HG02610 (cell line): ENCODE results near the gene SUGCT.
"Not testable (repeated sequence)": the region's sequence is repeated elsewhere in the genome, so short reads cannot be mapped to it uniquely, and the experiment has no call there.

Experiments
- ATAC-seq: cut with Tn5 transposase; IDR thresholded peaks from one replicate; pipeline ENCODE4 v1.9.1; 2021; ENCODE audit warnings: mild to moderate bottlenecking, moderate library complexity; ENCODE audit not compliant: unreplicated experiment

The SUGCT gene

DNA sequence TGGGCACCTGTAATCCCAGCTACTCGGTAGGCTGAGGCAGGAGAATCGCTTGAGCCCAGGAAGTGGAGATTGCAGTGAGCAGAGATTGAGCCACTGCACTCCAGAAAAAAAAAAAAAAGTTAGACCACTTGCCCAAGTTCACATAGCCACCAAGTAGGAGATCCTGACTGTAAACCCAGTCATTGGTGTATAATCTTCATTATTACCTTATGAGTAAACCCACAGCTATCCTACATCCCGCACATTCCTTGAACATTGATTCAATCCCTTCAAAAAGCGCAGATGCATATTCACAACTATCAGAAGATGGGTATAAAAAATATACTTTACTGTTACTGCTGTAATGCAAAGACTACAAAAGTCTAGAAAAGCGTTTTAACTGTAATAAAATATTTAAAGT, 512.9 kb downstream of the SUGCT start:
- no peak for ATAC-seq

DNA sequence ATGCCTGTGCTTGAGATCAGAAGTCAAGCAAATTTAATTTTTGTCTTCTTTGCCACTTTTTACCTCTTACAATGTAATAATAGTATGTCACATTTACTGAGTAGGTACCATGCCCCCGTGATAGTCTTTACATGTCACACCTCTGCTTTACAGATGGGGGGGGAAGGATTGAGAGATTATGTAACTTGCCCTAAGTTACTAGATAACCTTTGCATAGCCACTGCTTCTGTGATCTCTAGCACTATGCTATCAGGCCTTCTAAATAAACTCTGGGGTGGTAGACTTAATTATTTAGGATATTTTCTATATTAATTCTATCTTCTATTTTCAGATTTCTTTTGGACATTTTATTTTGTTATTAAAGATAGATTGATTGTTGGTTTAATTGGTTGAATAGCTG, 514.4 kb downstream of the SUGCT start:
- ATAC-seq, result no peak

DNA sequence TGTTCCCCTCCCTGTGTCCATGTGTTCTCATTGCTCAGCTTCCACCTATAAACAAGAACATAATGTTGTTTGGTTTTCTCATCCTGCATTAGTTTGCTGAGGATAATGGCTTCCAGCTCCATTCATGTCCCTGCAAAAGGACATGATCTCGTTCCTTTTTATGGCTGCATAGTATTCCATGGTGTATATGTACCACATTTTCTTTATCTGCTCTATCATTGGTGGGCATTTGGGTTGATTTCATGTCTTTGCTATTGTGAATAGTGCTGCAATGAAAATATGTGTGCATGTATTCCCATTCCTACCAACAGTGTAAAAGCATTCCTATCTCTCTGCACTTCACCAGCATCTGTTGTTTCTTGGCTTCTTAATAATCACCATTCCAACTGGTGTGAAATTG, 516.1 kb downstream of the SUGCT start:
- not testable (repeated sequence) for ATAC-seq

DNA sequence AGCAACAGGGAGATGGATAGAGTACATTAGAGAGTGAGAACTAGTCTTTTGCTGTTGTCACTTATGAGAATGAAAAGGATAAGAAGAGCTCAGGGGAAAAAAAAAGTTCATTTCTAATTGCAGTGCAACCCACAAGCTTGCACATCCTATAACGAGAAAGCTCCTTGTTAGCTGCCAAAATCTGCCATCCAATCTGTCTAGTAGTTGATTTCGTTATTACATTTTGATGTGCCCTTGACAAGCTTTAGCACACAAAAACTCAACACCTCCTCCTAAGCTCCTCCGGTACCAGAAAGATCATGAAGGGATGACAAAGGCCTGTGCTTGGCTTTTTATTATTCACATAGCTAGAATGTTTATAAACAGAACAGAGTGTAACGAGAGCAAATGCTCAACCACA, 519.4 kb downstream of the SUGCT start:
- no peak for ATAC-seq

DNA sequence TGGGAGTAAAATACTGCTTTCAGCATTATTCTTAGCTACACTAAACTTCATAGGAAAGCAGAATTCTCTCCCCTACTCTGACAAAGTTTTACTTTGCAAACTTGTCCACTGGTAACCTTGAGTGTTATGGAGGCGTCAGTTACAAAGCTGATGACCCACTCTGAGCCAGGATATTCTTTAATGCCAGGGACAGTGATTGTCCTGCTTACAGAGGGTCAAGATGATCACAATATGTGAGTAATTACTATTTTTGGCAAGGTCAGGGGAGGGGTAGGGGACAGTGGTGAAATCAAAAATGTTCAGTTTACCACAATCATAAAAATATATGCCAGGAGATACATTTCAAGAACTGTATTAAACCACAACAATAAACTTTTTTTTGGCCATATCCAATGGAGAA, 520.6 kb downstream of the SUGCT start:
- no peak for ATAC-seq

DNA sequence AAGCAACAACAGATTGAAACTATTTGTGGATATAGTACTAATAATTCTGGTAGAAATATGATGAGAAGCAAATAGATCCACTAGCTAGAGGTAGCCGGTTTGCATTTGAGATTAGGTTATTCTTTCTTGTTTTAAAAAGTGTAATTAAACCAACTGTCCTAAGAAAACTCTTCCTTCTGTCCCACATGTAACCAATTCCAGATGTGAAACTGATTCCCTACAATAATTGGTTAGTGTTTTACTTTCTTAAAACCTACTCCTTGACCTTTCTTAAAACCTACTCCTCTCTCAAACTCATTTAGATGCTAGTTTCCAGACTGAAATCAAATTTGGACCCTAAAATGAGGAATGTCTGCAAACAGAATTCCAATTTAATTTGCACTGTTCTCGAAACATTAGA, 521.5 kb downstream of the SUGCT start:
- ATAC-seq, result no peak

DNA sequence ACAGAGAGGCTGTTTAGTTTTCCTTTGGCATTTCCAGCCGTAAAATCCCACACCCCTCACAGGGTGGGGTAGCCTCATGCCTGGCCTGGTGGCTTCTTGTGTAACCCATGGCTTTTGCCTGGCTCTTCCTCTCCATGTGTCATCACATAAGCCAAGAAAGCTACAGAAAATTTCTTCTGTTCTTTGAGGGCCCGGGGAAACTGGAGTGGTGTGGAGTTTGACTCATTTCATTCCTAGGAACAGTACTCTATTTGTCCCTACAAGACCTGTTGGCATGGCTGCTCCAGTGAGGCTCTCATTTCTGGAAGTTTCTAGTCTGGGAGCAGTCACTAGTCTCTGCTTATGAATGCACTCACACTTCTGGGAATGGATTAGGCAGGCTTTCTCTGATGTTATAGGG, 523.9 kb downstream of the SUGCT start:
- no peak for ATAC-seq

DNA sequence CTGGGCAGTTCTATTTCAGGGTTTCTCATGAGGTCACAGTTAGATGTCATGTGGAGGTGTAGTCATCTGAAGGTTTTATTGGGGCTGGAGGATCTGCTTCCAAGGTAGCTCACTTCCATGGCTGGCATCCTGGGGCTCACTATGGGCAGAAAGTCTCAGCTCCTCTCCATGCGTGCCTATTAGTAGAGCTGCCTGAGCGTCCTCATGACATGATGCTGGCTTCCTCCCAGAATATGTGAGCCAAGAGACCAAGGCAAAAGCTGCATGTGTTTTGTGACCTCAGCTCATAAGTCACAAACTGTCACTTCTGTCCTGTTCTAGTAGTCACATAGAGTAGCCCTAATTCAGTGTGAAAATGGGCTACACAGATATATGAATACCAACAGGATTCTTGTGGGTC, 524.4 kb downstream of the SUGCT start:
- ATAC-seq, result no peak

DNA sequence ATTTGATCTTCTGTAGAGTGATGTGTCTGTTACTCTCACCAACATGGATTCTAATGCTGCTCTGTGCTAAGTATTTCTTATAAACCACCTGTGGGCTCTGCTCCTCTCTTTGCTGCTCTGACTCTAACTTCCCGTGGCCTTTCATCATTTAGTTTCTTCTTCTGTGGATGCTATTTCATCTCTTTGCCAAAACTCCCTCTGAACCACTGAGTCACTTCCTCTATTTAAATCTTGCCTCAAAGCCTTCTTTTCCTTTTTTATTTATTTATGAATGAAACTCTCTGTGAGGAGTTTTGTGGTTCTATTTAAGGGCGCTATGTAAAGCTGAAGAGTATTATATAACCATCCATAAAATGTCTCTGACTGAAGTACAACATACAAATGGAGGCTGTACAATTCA, 538.5 kb downstream of the SUGCT start:
- ATAC-seq, result no peak

DNA sequence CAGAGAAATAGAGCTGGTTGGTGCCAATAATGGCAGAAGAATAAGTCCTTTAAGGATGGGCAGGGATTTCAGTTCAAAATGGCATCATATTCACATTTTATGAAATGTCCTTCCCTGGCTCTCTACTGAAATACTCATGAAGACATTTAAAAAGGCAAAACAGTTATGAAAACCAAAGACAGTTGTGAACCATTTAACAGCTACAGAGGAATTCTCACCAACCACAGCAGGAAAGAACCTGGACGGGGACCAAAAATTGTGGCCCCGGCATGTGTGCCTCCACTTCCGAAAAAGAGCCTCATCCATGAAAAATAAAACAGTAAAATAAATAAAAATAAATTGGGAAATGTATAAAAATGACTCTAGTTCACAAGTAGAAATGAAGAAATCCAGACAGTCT, 539.5 kb downstream of the SUGCT start:
- ATAC-seq, result no peak

DNA sequence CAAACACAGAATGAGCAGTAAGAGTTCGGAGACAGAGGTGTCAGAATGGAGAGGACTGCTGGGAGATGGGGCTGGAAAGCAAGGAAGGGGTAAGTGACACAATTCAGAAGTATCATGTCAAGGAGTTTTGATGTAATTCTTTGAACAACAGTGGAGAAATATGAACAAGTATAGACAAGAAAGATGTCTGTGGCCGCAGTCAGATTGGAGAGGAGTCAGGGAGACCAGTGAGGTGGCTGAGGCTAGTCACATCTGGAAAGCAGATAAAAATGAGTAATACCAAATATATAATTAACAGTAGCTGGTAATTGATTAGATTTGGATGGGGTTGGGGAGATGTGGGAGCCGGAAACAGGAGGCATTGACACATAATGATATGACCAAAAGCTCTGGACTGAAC, 540.9 kb downstream of the SUGCT start:
- no peak for ATAC-seq

DNA sequence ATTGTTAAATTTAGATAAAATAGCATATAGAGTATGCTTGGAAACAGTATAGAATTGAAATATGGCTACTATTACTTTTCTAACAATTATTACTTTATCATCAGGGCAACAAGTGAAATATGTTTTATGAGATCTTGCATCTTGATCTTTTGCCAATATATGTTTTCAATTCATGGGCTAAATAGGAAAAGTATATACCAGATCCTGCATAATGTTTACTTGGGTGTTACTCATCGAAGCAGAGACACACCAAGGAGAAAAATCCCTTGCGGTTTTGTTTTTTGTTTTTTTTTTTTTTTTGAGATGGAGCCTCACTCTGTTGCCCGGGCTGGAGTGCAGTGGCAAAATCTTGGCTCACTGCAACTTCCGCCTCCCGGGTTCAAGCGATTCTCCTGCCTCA, 541.4 kb downstream of the SUGCT start:
- no peak for ATAC-seq

DNA sequence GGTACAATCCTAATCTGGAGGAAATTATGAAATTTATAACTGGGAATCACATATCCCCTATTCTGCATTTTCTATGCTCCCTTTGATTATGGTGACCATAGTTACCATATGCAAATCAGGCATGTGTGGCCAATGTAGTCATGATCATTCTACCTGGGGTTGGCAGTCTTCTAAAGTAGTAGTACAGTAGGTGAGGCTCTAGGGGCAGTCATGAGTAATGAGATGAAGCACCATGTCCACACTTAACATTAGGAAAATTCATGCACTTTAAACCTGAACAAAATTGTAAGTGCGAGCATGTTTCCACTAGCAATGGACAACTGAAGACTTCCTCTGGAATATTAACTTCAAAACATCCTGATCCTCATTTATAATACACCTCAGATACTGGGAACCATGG, 545.9 kb downstream of the SUGCT start:
- peak; percentile 86 for ATAC-seq

DNA sequence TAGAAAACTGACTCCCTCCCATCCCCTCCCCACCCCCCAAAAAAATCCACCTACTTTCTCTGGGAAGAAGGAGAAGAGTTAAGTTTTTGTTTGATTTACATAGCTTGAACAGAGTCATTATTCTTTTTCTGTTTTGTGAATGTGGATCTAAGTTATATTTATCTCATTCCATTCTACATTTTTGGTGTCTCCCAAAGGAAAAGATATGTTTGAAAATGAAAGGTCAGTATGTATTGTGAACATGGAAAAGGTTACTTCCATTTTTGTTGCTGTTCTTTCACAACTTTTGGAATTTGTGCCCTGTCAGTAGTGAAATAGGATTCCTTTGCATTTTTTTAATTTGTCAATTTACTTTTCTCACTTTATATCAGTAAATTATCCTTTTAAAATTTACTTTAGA, 547.9 kb downstream of the SUGCT start:
- no peak for ATAC-seq

DNA sequence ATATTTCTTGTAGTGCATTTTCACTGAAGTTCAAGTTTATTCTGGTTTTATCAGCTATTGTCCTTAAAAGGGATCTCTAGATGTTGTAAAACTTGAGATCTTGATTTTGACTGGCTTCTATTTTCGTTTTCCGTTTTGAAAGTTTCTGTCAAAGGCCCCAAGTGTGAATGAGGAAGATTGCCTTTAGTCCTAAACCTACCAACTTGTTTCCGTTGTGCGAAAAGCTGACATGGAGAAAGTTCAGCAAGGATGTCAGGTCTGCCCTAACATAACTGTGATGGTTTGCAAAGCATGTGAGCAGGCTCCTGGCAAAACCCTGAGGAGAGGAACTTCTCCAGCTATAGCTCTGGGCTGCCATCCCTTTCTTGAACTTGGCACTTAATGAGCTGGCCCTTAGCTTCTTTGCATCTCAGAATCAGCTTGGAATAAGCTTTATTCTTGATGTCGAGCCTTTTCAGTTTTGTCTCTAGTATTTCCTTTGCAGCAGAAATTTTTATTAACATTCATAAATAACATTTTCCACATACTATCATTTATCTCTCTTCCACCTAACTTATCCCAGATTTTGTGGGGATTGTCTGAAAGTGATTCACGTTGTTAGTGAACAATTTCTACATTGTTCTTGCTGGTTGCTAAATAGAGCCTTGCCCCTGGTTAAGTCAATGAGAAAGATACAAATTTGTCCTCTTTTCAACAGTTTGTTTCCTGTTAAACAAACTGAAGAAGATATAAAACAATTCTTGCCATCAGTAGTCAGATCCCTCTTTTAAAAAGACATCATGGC, 559.4 kb downstream of the SUGCT start:
- ATAC-seq, result no peak

DNA sequence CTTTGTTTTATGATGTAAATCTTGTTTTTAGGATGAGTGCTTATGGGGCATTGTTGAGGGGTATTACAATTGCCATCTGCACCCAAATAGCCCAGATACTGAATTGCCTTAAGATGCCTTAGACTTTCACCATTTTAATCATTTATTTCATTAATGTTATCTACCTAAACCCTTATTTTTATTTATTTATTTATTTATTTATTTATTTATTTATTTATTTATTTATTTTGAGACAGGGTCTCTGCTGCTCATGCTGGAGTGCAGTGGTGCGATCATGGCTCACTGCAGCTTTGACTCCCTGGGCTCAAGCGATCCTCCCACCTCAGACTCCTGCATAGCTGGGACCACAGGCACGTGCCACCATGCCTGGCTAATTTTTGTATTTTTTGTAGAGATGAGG, 560.2 kb downstream of the SUGCT start:
- no peak for ATAC-seq

DNA sequence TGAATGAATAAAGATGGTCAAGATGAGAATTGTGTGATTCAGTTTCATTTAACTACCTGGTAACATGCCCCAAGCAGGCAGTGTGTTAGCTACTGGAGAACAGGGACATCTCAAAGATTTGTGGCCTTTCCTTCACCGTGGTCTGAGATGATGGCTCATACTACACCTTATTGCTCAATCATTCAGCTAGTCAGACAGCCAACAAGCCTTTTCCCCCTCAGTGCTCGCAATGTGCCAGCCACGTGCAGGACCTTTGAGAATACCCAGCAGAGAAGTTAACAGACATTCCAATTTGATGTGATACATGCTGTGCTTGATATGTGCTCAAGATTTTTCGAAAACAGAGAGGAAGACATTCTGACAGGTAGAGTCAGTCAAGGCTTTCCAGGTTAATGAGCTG, 562.8 kb downstream of the SUGCT start:
- ATAC-seq, result no peak

DNA sequence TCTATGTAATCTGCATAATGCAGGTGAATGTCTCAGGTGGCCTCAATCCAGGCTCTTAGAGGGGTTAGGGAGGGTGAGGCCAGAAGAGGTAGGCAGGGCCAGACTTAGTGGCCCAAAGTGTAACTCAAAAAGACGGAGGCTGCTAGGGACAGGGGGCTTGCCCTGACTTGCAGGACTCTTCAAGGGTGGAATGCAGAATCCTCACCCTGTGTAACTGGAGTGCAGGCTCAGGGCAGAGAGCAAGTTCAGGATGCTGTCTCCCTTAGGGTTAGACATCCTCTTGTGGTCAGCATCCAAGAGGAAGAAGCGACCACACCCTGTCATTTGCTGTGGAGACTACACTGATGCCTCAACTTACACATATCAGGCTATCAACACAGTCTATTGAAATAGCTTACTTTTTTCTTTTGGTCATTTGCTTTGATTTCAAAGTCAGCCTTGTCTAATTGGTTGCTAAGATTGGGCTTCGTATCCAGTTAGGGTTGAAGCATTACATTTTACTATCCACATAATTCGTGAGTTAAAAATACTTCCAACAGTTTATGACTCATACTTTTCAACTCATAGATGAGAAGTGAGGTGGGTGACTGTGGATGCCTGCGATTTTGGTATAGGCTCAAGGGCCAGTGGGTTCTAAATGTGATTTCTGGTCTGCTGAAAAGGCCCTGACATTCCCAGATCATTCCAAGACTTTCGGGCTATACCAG, 563.6 kb downstream of the SUGCT start:
- ATAC-seq, result no peak

DNA sequence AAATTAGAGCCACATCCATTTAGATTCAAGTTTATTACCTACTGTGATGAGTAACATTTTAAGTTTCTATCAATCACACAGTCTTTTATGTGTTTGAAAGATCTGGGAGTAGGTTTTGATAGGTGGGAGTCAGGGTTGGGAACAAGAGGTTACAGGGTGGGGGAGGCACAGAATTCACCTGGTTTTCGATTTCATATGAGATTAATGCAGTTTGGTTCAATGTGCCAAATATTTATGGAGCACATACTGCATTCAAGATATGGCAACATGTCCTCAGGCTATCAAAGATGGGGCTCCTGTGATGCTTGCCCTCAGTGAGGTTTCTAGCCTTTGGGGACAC, 564.1 kb downstream of the SUGCT start:
- ATAC-seq, result no peak

DNA sequence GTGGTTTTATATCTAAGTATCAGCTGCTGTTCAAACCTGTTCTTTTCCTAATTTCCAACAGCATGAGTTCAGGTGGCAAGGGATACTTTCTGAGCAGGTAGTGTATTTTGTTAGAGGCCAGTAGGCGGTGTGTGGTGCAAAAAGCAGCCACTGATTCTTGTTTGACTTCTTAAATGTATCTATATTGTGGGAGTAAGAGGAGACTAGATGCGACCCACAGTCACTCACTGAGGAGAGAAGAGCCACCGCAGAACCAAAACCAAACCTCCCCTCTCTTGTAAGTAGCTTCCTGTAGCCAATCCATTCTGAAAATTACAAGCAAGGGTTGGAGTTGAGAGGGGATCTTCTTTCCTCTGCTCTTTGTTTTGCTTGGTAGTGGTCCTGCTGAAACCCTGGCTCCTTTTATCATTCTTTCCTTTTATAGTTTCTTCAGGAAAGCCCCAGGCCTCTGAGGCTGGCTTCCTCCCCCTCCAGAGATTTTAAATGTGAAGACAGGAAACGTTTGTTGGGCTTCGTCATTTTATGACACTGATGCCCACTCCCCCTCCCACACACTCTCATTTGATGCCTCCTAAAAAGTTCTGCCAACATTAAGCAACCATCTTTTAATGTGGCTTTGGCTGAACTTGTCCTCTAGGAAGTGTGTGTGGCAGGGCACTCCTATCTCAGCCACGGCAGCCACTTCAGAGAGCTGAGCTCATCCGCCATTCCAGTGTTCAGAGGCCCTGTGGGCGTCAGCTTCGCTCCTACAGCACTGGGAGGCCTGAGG, 566.0 kb downstream of the SUGCT start:
- ATAC-seq, result no peak

DNA sequence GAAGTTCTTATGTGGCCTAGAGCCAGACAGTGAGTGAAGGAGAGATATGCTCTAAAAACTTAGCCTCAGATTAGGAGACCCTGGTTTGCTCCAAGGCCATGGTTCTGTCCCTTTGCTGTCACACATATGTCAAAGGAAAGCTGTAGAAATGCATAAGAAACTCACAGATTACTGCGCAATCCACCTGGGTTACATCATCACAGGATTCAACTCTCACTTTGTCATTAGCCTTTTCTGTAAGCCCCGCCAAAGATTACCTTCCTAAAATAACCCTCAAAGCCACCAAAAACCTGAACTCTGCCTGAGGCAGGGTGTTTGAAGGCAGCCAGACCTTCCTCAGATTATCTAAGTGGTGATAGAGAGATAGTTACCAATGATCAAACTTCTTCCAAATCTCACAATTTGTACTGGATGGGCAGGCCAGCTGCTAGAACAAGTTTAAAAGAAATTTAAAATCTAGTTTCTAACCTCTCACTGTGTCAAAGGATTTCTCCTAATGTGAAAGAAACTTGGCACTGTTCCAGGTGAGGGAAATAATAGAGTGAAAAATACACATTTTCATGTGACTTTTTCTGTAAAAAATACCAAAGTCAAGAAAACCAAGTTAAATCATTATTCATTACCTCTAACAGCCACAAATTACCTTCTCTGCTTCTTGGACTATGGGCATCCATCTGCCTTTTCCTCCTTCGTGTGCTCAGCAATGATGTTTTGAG, 567.2 kb downstream of the SUGCT start:
- ATAC-seq, result no peak
